Neural progenitor cell (in vitro differentiated cells): ENCODE results near the gene CRELD1. TPM values are rescaled to one million over a fixed set of nuclear protein-coding genes. Genes with fewer than 3 reads are reported as not detected.

Source experiments
- DNase-seq: peaks from one replicate; pipeline ENCODE4 v3.0.0-alpha.2; 2016; ENCODE audit warnings: low spot score
- H2AFZ ChIP-seq: fragments of 200-600 bp; sonication (generic); replicated peaks from 2 replicates; pipeline ENCODE4 v1.6.1; 2016; ENCODE audit warnings: antibody characterized with exemption
- H3F3A ChIP-seq: fragments of 200-600 bp; sonication (generic); 2 replicates; pipeline ENCODE4 v1.6.1; 2016; ENCODE audit warnings: antibody characterized with exemption, low read depth
- H3K27ac ChIP-seq: fragments of 200-600 bp; sonication (generic); 2 replicates; pipeline ENCODE4 v1.5.1; 2016; ENCODE audit warnings: mild to moderate bottlenecking
- H3K27me3 ChIP-seq: fragments of 200-600 bp; sonication (generic); 2 replicates; pipeline ENCODE4 v1.6.1; 2016; ENCODE audit warnings: mild to moderate bottlenecking, moderate library complexity
- H3K36me3 ChIP-seq: fragments of 200-600 bp; sonication (generic); 2 replicates; pipeline ENCODE4 v1.5.1; 2016
- H3K4me1 ChIP-seq: fragments of 200-600 bp; sonication (generic); 2 replicates; pipeline ENCODE4 v1.6.1; 2016; ENCODE audit warnings: mixed run types
- H3K4me2 ChIP-seq: fragments of 200-600 bp; sonication (generic); 2 replicates; pipeline ENCODE4 v1.6.1; 2016
- H3K4me3 ChIP-seq: fragments of 200-600 bp; sonication (generic); 2 replicates; pipeline ENCODE4 v1.5.1; 2016
- H3K79me2 ChIP-seq: fragments of 200-600 bp; sonication (generic); 2 replicates; pipeline ENCODE4 v1.6.1; 2016; ENCODE audit warnings: low read depth
- H3K9ac ChIP-seq: fragments of 200-600 bp; sonication (generic); 2 replicates; pipeline ENCODE4 v1.6.1; 2016
- H3K9me3 ChIP-seq: fragments of 200-600 bp; sonication (generic); 2 replicates; pipeline ENCODE4 v1.5.1; 2016; ENCODE audit warnings: low read depth
- H4K20me1 ChIP-seq: fragments of 200-600 bp; sonication (generic); 2 replicates; pipeline ENCODE4 v1.6.1; 2016; ENCODE audit warnings: low read depth
- H3K27ac Mint-ChIP-seq: 3 replicates; pipeline ENCODE4 v1.8.0; 2021; ENCODE audit warnings: mixed read lengths
- H3K27me3 Mint-ChIP-seq: 2 replicates; pipeline ENCODE4 v1.8.0; 2022; ENCODE audit warnings: low read depth, mild to moderate bottlenecking, inconsistent platforms, moderate library complexity, mixed read lengths; ENCODE audit not compliant: insufficient read depth
- H3K36me3 Mint-ChIP-seq: 3 replicates; pipeline ENCODE4 v1.8.0; 2021; ENCODE audit warnings: mixed read lengths
- H3K4me1 Mint-ChIP-seq: 3 replicates; pipeline ENCODE4 v1.8.0; 2021; ENCODE audit warnings: mixed read lengths
- H3K4me3 Mint-ChIP-seq: 3 replicates; pipeline ENCODE4 v1.8.0; 2021; ENCODE audit warnings: mild to moderate bottlenecking, moderate library complexity, mixed read lengths
- H3K9me3 Mint-ChIP-seq: 3 replicates; pipeline ENCODE4 v1.8.0; 2020; ENCODE audit warnings: mixed read lengths
- EZH2 ChIP-seq: fragments of 200-600 bp; sonication (generic); IDR thresholded peaks from 2 replicates; pipeline ENCODE4 v1.6.1; 2017; ENCODE audit warnings: antibody characterized with exemption, mild to moderate bottlenecking, moderate library complexity
- EZH2phosphoT487 ChIP-seq: fragments of 200-600 bp; sonication (generic); IDR thresholded peaks from 2 replicates; pipeline ENCODE4 v1.6.1; 2017; ENCODE audit warnings: antibody characterized with exemption
- total RNA-seq: library from RNA; depleted of rRNA; stranded (reverse); fragments of >200 nt; gene quantifications from 2 replicates; pipeline ENCODE4 v1.2.3, GENCODE V29; 2015; ENCODE audit warnings: low replicate concordance
- TF ChIP-seq, protein P1 (sequence below): fragments of 200-600 bp; sonication (generic); IDR thresholded peaks from 2 replicates; pipeline ENCODE4 v1.5.1; 2017; ENCODE audit warnings: antibody characterized with exemption, mild to moderate bottlenecking

Gene CRELD1
- total RNA-seq, 1 donor from 2014 or later, result 14.1 TPM

DNA sequence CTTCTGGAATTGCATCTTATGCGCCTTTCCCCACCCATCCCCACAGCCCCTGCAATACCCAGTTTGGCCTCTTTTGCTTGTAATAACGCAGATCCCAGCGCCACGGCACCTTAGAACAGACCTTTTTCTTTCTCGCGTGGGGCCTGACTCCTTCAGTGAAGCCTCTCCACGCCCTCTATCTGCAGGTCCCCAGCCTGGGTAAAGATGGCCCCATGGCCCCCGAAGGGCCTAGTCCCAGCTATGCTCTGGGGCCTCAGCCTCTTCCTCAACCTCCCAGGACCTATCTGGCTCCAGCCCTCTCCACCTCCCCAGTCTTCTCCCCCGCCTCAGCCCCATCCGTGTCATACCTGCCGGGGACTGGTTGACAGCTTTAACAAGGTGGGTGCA lies 594 bp downstream of the CRELD1 start:
- Histone ChIP-seq H3K4me1 (peaks cover 8% of the 10 kb centered on the region), H3K9me3 (no peaks in the 10 kb centered on the region), H3K4me2 (peak overlapping the region; percentile 83), H3K4me3 (peak overlapping the region; percentile 60), H3K36me3 (no peaks in the 10 kb centered on the region), H2AFZ (peak overlapping the region; percentile 59), H4K20me1 (no peaks in the 10 kb centered on the region), H3K27ac (no peak overlapping the region), H3K9ac (peak overlapping the region; percentile 88), H3F3A (peaks cover 14% of the 10 kb centered on the region), H3K27me3 (peaks cover 11% of the 10 kb centered on the region), H3K79me2 (peaks cover 6% of the 10 kb centered on the region)
- Mint-ChIP-seq H3K27ac (peak overlapping the region; percentile 94), H3K9me3 (no peaks in the 10 kb centered on the region), H3K27me3 (no peaks in the 10 kb centered on the region), H3K4me3 (peak overlapping the region; percentile 99), H3K4me1 (peaks cover 26% of the 10 kb centered on the region), H3K36me3 (peaks cover 4% of the 10 kb centered on the region)
- DNase-seq, result peak; percentile 50
- TF ChIP-seq, protein P1, sequence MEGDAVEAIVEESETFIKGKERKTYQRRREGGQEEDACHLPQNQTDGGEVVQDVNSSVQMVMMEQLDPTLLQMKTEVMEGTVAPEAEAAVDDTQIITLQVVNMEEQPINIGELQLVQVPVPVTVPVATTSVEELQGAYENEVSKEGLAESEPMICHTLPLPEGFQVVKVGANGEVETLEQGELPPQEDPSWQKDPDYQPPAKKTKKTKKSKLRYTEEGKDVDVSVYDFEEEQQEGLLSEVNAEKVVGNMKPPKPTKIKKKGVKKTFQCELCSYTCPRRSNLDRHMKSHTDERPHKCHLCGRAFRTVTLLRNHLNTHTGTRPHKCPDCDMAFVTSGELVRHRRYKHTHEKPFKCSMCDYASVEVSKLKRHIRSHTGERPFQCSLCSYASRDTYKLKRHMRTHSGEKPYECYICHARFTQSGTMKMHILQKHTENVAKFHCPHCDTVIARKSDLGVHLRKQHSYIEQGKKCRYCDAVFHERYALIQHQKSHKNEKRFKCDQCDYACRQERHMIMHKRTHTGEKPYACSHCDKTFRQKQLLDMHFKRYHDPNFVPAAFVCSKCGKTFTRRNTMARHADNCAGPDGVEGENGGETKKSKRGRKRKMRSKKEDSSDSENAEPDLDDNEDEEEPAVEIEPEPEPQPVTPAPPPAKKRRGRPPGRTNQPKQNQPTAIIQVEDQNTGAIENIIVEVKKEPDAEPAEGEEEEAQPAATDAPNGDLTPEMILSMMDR, result peak; percentile 30
- TF ChIP-seq EZH2 (no peak), EZH2phosphoT487 (no peak)

DNA sequence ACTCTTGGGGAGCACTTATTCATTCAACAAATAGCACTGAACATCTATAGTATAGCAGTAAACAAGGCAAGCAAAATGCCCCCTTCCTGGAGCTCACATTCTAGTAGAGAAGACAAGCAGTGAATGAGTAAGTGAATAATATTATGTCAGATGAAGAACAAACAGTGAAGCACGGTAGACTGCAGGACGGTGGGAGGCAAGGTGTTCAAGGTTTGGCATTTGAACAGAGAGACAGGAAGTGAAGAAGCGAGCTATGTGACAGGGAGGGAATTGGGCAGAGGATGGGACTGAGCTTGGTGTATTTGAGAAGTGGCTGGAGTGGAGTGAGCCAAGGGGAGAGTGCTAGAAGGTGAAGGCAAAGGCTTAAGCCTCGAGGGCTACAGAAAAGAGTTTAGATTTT lies 1.4 kb downstream of the CRELD1 start:
- Mint-ChIP-seq H3K4me1 (peaks cover 28% of the 10 kb centered on the region), H3K9me3 (no peaks in the 10 kb centered on the region), H3K36me3 (peaks cover 4% of the 10 kb centered on the region), H3K27ac (no peak overlapping the region), H3K4me3 (peak overlapping the region; percentile 99), H3K27me3 (no peaks in the 10 kb centered on the region)
- Histone ChIP-seq H3K4me2 (peak overlapping the region; percentile 83), H3K9ac (no peak overlapping the region), H3K27ac (no peak overlapping the region), H4K20me1 (no peaks in the 10 kb centered on the region), H2AFZ (no peak overlapping the region), H3K79me2 (peaks cover 6% of the 10 kb centered on the region), H3K4me1 (peaks cover 8% of the 10 kb centered on the region), H3K36me3 (no peaks in the 10 kb centered on the region), H3K27me3 (peaks cover 11% of the 10 kb centered on the region), H3K9me3 (no peaks in the 10 kb centered on the region), H3K4me3 (no peak overlapping the region), H3F3A (peaks cover 14% of the 10 kb centered on the region)
- TF ChIP-seq, protein P1, result no peak
- TF ChIP-seq EZH2phosphoT487 (no peak), EZH2 (no peak)
- DNase-seq, result no peak

DNA sequence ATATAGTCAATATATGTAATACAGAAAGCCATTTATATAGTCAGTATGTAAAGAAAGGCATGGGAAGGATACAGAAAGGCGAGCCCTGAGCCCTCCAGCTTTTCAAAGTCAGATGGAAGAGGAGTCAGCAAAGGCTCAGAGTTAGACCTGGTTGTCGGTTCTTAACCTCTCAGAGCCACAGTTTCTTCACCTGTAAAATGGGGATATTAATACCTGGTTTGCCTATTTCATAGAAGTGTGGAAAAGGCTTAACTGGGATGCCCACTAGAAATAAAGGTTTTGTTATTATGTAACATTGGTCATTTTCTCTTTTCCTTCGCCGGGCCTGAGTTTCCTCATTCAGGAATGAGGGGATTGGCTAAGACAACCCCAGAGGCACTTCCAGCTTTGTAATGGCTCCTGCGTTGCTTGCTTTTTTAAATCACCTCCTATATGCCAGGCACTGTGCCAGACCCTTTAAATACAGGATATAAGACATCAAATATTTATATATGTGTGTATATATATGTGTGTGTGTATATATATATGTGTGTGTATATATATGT lies 2.4 kb downstream of the CRELD1 start:
- Mint-ChIP-seq H3K27me3 (no peaks in the 10 kb centered on the region), H3K36me3 (peaks cover 4% of the 10 kb centered on the region), H3K9me3 (no peaks in the 10 kb centered on the region), H3K4me3 (no peak overlapping the region), H3K27ac (no peak overlapping the region), H3K4me1 (peaks cover 28% of the 10 kb centered on the region)
- Histone ChIP-seq H3K4me3 (no peak overlapping the region), H3K9me3 (no peaks in the 10 kb centered on the region), H3K36me3 (no peaks in the 10 kb centered on the region), H3K27me3 (peaks cover 11% of the 10 kb centered on the region), H3K79me2 (peaks cover 6% of the 10 kb centered on the region), H3K9ac (no peak overlapping the region), H3F3A (peaks cover 14% of the 10 kb centered on the region), H3K4me1 (peaks cover 8% of the 10 kb centered on the region), H3K4me2 (no peak overlapping the region), H4K20me1 (no peaks in the 10 kb centered on the region), H2AFZ (no peak overlapping the region), H3K27ac (no peak overlapping the region)
- TF ChIP-seq EZH2phosphoT487 (no peak), EZH2 (no peak)
- TF ChIP-seq, protein P1, result no peak
- no peak for DNase-seq
